ENCODE data around the gene KLHL6. TPM values are rescaled to one million over a fixed set of nuclear protein-coding genes. Genes with fewer than 3 reads are reported as not detected.

The KLHL6 gene
- total and polyA plus RNA-seq, 2 of the 8 experiments (the other 6 are each of a cell fraction or from before 2014, with no cell fraction given), result 0.05 TPM; not detected in 1

GRCh38 chr3:183449791-183450190 is 105.7 kb downstream of the KLHL6 start (continued):
- TF ChIP-seq JUN (IDR thresholded peaks at IDR 0.05; ENCODE audit: low read depth, low read length), result no peak
- TF ChIP-seq RNF2 (IDR thresholded peaks at IDR 0.05; ENCODE audit: borderline replicate concordance, low read depth, low read length, missing control alignments, poor library complexity, severe bottlenecking), result no peak
